CD4-positive, alpha-beta T cell treated with Interleukin-15 for 1 hour (primary cell): Measurements from ENCODE around the gene PDLIM1.
A peak's percentile ranks its signal among the peaks of the same experiment; 100 is the strongest.

Experiments
- DNase-seq: peaks from one replicate; pipeline ENCODE4 v3.0.0-alpha.2; 2020

The PDLIM1 gene

GRCh38 chr10:95314192-95314918 lies 23.6 kb upstream of the PDLIM1 start:
- no peak for DNase-seq

GRCh38 chr10:95312986-95313495 lies 22.2 kb upstream of the PDLIM1 start:
- no peak for DNase-seq

- DNase-seq, result no peak
These were observed 21.5 kb upstream of the PDLIM1 start for GRCh38 chr10:95312257-95312656.

GRCh38 chr10:95309958-95310357 lies 19.2 kb upstream of the PDLIM1 start:
- DNase-seq, result no peak

- no peak for DNase-seq
These were observed 17.8 kb upstream of the PDLIM1 start for GRCh38 chr10:95308389-95309302.

- DNase-seq, result no peak
These were observed 16.0 kb upstream of the PDLIM1 start for GRCh38 chr10:95306851-95307250.

GRCh38 chr10:95306318-95306650 lies 15.5 kb upstream of the PDLIM1 start:
- no peak for DNase-seq

GRCh38 chr10:95305606-95306317 lies 15.0 kb upstream of the PDLIM1 start:
- DNase-seq, result no peak

- no peak for DNase-seq
These were observed 14.2 kb upstream of the PDLIM1 start for GRCh38 chr10:95304976-95305375.

GRCh38 chr10:95304463-95304862 lies 13.7 kb upstream of the PDLIM1 start:
- DNase-seq, result no peak

GRCh38 chr10:95303950-95304349 lies 13.1 kb upstream of the PDLIM1 start:
- DNase-seq, result no peak

- no peak for DNase-seq
These were observed 12.7 kb upstream of the PDLIM1 start for GRCh38 chr10:95303535-95303934.

- DNase-seq, result no peak
These were observed 9.3 kb upstream of the PDLIM1 start for GRCh38 chr10:95300022-95300539.

- DNase-seq, result no peak
These were observed 6.6 kb upstream of the PDLIM1 start for GRCh38 chr10:95297402-95297801.

- DNase-seq, result no peak
These were observed 6.0 kb upstream of the PDLIM1 start for GRCh38 chr10:95296764-95297163.

- DNase-seq, result peak; percentile 79
These were observed 4.4 kb upstream of the PDLIM1 start for GRCh38 chr10:95295031-95295755.

- no peak for DNase-seq
These were observed 2.8 kb upstream of the PDLIM1 start for GRCh38 chr10:95293631-95294030.

GRCh38 chr10:95291365-95292039 lies 699 bp upstream of the PDLIM1 start:
- no peak for DNase-seq

GRCh38 chr10:95289921-95290421 lies 832 bp downstream of the PDLIM1 start:
- no peak for DNase-seq

GRCh38 chr10:95289003-95289920 lies 1.5 kb downstream of the PDLIM1 start:
- DNase-seq, result no peak
